Measurements from ENCODE around the gene BAHCC1. TPM values are rescaled to one million over a fixed set of nuclear protein-coding genes. Genes with fewer than 3 reads are reported as not detected.

Gene BAHCC1
- total RNA-seq, 1 experiment from 2014 or later = 74.2 TPM

GRCh38 chr17:81431545-81432482, 36.6 kb downstream of the BAHCC1 start:
- no peak for DNase-seq (ENCODE audit: low spot score)
- no peaks in the 10 kb centered on the region for H3K9me3 ChIP-seq (ENCODE audit: low read depth, low read length, poor library complexity, severe bottlenecking)
- peaks cover 36% of the 10 kb centered on the region for H3K4me1 ChIP-seq (ENCODE audit: insufficient read depth, low read length, poor library complexity, severe bottlenecking)
- POLR2A ChIA-PET (ENCODE audit: low non-redundant PET) = no interaction called here
- no peaks in the 10 kb centered on the region for H3K36me3 ChIP-seq (ENCODE audit: insufficient read depth, low read length, poor library complexity, severe bottlenecking)
- no peak for TF ChIP-seq EZH2 (IDR thresholded peaks at IDR 0.05; ENCODE audit: borderline replicate concordance, low read depth, low read length, poor library complexity, severe bottlenecking)
- TF ChIP-seq, protein P1, sequence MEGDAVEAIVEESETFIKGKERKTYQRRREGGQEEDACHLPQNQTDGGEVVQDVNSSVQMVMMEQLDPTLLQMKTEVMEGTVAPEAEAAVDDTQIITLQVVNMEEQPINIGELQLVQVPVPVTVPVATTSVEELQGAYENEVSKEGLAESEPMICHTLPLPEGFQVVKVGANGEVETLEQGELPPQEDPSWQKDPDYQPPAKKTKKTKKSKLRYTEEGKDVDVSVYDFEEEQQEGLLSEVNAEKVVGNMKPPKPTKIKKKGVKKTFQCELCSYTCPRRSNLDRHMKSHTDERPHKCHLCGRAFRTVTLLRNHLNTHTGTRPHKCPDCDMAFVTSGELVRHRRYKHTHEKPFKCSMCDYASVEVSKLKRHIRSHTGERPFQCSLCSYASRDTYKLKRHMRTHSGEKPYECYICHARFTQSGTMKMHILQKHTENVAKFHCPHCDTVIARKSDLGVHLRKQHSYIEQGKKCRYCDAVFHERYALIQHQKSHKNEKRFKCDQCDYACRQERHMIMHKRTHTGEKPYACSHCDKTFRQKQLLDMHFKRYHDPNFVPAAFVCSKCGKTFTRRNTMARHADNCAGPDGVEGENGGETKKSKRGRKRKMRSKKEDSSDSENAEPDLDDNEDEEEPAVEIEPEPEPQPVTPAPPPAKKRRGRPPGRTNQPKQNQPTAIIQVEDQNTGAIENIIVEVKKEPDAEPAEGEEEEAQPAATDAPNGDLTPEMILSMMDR (conservative IDR thresholded peaks at IDR 0.05; ENCODE audit: low read depth, low read length) = no peak
- BruUV-seq (replicated peaks) = no TSS peak
- H3K27ac ChIP-seq (ENCODE audit: low read depth, low read length, poor library complexity, severe bottlenecking) = no peak overlapping the region
- CTCF ChIA-PET = no interaction called here
- no peak overlapping the region for H3K4me3 ChIP-seq (ENCODE audit: low read depth, low read length, poor library complexity, severe bottlenecking)
- intact Hi-C loops (cut with micrococcal nuclease; ENCODE audit: unreplicated experiment) = no loop called here
- no peaks in the 10 kb centered on the region for H3K27me3 ChIP-seq (replicated peaks; ENCODE audit: insufficient read depth, low read depth, low read length, poor library complexity)

DNA sequence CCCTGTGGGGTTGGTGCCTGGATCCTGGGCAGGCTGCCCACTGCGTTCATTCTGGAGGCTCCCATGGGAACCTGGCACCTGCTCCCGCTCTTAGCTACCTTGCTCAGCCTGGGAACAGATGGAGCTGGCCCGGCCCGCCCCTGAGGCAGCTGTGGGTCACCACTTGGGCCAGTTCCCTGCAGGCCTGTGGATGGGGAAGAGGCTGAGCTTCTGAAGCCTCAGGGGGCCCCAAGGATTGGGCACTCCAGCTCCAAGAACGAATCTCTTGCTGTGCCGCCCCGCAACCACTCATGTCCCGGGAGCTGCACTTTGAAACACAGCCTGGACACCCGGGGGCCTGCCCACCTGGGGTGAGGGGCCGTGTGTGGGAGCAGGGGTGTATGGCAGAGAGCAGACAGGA, 37.7 kb downstream of the BAHCC1 start:
- H3K27ac ChIP-seq (ENCODE audit: low read depth, low read length, poor library complexity, severe bottlenecking) = no peak overlapping the region
- POLR2A ChIA-PET (ENCODE audit: low non-redundant PET) = no interaction called here

GRCh38 chr17:81433656-81434055, 38.4 kb downstream of the BAHCC1 start:
- Histone ChIP-seq H3K27ac (ENCODE audit: low read depth, low read length, poor library complexity, severe bottlenecking) (no peak overlapping the region), H3K4me1 (ENCODE audit: insufficient read depth, low read length, poor library complexity, severe bottlenecking) (peaks cover 30% of the 10 kb centered on the region), H3K27me3 (replicated peaks; ENCODE audit: insufficient read depth, low read depth, low read length, poor library complexity) (no peaks in the 10 kb centered on the region), H3K9me3 (ENCODE audit: low read depth, low read length, poor library complexity, severe bottlenecking) (no peaks in the 10 kb centered on the region), H3K4me3 (ENCODE audit: low read depth, low read length, poor library complexity, severe bottlenecking) (no peak overlapping the region), H3K36me3 (ENCODE audit: insufficient read depth, low read length, poor library complexity, severe bottlenecking) (no peaks in the 10 kb centered on the region)
- intact Hi-C loops (cut with micrococcal nuclease; ENCODE audit: unreplicated experiment) = no loop called here
- BruUV-seq (replicated peaks) = no TSS peak
- CTCF ChIA-PET = no interaction called here
- TF ChIP-seq, protein P1 (conservative IDR thresholded peaks at IDR 0.05; ENCODE audit: low read depth, low read length) = no peak
- no peak for TF ChIP-seq EZH2 (IDR thresholded peaks at IDR 0.05; ENCODE audit: borderline replicate concordance, low read depth, low read length, poor library complexity, severe bottlenecking)
- POLR2A ChIA-PET (ENCODE audit: low non-redundant PET) = no interaction called here
- no peak for DNase-seq (ENCODE audit: low spot score)

More for the DNA sequence above, 37.7 kb downstream of the BAHCC1 start:
- Histone ChIP-seq H3K4me3 (ENCODE audit: low read depth, low read length, poor library complexity, severe bottlenecking) (no peak overlapping the region), H3K27me3 (replicated peaks; ENCODE audit: insufficient read depth, low read depth, low read length, poor library complexity) (no peaks in the 10 kb centered on the region), H3K9me3 (ENCODE audit: low read depth, low read length, poor library complexity, severe bottlenecking) (no peaks in the 10 kb centered on the region), H3K4me1 (ENCODE audit: insufficient read depth, low read length, poor library complexity, severe bottlenecking) (peaks cover 32% of the 10 kb centered on the region), H3K36me3 (ENCODE audit: insufficient read depth, low read length, poor library complexity, severe bottlenecking) (no peaks in the 10 kb centered on the region)
- TF ChIP-seq EZH2 (IDR thresholded peaks at IDR 0.05; ENCODE audit: borderline replicate concordance, low read depth, low read length, poor library complexity, severe bottlenecking) = no peak
- TF ChIP-seq, protein P1 (conservative IDR thresholded peaks at IDR 0.05; ENCODE audit: low read depth, low read length) = no peak
- BruUV-seq (replicated peaks) = no TSS peak
- intact Hi-C loops (cut with micrococcal nuclease; ENCODE audit: unreplicated experiment) = no loop called here
- no peak for DNase-seq (ENCODE audit: low spot score)
- CTCF ChIA-PET = no interaction called here
